Activated T-cell treated with anti-CD3 and anti-CD28 coated beads for 1 hour (primary cell): ENCODE results near the gene TGFBI.

Source experiments
- DNase-seq: peaks from one replicate; pipeline ENCODE4 v3.0.0-alpha.2; 2020; ENCODE audit warnings: low read depth

Gene TGFBI

DNA sequence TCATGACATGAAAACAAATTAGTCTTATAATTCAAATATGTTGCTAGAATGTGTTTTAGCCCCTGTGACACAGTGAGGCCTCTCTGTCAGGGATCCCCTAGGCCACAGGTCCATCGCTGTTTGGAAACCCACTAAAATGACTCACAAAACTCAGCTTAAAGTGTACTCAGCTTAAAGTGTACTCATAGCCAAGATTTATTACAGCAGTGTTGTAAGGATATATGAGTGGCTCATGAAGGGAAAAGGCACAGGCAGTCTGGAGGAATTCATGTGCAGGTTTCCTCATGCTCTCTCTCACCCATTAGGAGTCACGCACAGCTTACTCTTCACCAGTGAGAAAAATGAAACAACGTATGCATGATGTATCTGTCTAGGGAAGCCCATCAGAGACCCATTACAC, 24.4 kb upstream of the TGFBI start:
- no peak for DNase-seq

DNA sequence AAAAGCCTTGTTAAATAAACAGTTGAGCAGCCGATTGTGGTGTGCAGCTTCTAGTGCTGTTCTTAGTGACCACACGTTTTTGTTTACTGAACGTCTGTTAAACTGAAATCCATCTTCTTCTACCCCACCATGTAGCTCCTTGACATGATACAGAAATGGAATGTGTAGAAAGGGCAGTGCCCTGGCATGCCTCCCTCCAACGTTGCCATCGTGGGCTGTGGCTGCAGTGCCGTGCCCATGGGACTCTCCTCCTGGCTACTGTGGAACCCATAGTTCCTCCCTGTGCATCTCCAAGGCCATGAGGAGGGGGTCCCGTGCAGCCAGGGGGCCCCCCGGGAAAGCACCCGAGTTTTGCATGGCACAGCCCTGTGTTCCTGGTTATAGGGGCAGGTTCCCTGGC, 23.3 kb upstream of the TGFBI start:
- no peak for DNase-seq

- no peak for DNase-seq
Measured at GRCh38 chr5:136006164-136006563, 22.6 kb upstream of the TGFBI start.

GRCh38 chr5:136006761-136007251, 22.0 kb upstream of the TGFBI start:
- no peak for DNase-seq

GRCh38 chr5:136007271-136007670, 21.5 kb upstream of the TGFBI start:
- no peak for DNase-seq

- no peak for DNase-seq
Measured at GRCh38 chr5:136011414-136012001, 17.3 kb upstream of the TGFBI start.

- DNase-seq: no peak
Measured at GRCh38 chr5:136012041-136012804, 16.6 kb upstream of the TGFBI start.

- DNase-seq: no peak
Measured at GRCh38 chr5:136013559-136013958, 15.2 kb upstream of the TGFBI start.

- no peak for DNase-seq
Measured at GRCh38 chr5:136014049-136015002, 14.5 kb upstream of the TGFBI start.

- no peak for DNase-seq
Measured at GRCh38 chr5:136015003-136015375, 13.8 kb upstream of the TGFBI start.

- no peak for DNase-seq
Measured at GRCh38 chr5:136015966-136016650, 12.7 kb upstream of the TGFBI start.

GRCh38 chr5:136016945-136017530, 11.8 kb upstream of the TGFBI start:
- no peak for DNase-seq

GRCh38 chr5:136018814-136019783, 9.7 kb upstream of the TGFBI start:
- no peak for DNase-seq

DNA sequence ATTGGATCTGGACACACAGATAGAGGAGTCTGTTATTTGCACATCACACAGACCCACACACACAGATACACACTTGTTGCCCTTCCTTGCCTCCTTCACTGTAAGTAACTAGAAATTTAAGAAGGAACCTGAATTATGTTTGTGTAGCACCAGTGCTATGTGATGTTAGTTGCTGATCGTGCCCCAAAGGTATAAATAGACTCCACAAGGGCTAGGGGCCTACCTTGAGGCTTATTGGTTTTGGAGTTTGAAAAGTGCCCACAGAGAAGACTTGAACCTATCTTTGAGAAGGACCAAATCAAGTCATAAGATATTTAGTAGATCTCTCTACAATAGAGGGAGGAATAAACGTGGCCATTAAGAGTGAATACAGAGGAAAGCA, 8.8 kb upstream of the TGFBI start:
- no peak for DNase-seq

DNA sequence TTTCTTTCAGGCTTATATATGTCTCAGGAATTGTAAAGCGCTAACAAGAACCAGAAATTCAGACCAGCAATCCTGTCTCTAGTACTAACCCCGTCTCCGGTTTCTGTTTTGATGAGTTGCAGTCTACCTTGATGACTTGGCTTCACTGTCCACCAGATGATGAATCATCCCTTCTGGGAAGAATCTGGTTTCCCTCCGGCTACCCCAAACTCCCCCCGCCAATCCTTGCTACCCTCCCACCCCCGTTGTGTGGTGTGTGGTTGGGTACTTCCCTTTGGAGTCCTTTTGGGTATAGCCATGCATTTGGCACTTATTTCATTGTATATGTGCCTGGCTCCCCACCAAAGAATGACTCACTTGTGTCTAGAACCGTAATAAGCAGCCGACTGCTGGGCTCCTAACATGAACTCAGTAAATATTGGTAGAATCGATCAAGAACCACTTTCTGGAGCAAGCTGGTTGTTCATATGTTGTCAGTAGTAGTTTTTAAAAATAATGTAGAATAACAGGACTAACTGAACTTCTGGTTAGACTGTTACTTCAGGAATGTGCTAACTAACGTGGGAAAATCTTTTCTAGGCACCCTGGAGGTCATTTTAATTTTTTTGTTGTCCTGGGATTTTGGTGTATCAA, 8.3 kb upstream of the TGFBI start:
- no peak for DNase-seq

DNA sequence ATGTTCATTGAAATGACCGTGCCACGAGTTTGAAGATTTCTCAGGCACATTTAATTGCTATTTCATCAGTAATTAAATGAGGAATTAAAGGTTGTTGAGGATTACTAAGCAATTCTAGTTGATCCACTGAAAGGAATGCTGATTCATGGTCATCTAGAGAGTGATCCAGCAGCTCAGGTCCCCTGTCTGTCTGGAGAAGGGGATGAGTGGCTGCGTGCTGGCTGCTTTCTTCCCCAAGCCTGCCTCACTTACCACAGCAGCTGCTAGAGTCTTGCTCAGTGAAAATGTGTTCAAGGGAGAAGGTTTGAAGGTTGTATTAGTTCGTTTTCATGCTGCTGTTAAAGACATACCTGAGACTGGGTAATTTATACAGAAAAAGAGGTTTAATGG, 7.8 kb upstream of the TGFBI start:
- no peak for DNase-seq

GRCh38 chr5:136022965-136023364, 5.8 kb upstream of the TGFBI start:
- no peak for DNase-seq

DNA sequence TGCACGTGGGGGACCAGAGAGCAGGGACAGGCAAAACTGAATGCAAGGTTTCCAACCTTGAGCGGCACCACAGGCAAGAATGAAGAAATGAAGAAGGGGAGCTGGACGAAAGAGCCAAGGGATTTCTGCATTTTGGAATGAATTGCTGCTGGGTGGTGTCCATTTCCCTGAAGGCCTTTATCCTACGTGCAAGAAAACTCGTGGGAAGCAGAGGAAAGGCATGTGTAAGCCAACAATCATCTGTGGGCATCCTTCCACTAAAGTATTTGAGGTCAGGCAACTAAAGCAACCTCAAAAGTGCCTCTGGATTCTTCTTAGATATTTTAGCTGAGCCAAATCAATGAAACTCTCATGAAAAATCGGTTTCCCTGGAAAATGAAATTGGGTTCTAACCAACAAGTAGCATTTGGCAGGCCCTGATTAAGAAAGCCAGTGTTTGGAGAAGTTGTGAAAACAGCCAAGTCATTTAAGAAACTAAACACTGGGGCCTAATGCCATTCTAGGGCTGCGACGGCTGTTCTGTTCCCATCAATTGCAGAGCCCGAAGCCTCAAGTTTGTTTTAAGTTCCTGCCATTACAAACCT, 4.7 kb upstream of the TGFBI start:
- no peak for DNase-seq

DNA sequence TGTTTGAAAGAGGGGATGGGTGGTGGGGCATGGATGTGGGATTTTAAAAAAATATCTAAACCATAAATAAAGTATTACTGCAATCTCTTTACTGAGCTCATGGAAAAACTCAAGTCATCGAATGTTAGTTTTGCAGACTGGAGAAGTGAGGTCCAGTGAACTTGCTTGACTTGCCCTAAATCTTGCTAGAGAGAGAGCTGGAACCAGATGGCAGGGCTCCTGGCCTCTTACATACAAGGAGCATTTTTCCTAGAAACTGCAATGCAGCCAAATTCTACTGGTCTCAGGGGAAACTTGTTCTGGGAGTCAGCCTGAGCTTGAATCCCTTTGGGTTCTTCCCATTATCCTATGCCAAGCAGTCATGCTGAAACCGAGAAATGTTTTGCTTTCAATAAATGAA, 2.9 kb upstream of the TGFBI start:
- DNase-seq: no peak

GRCh38 chr5:136026636-136027035, 2.2 kb upstream of the TGFBI start:
- no peak for DNase-seq
